GM12878 (cell line): Measurements from ENCODE around the gene IRF7. TPM values are rescaled to one million over a fixed set of nuclear protein-coding genes. Genes with fewer than 3 reads are reported as not detected.

Experiments used
- ATAC-seq: fragments of 200-7000 bp; cut with Tn5 transposase; 3 replicates; pipeline ENCODE4 v1.9.1; 2020; ENCODE audit warnings: mild to moderate bottlenecking, moderate library complexity
- BruUV-seq: library from RNA; stranded (reverse); fragments of 400-500 nt; replicated peaks from 2 replicates; lab custom pipeline; 2021; lab: Mats Ljungman, UMichigan
- CTCF ChIA-PET: fragments of 300-600 bp; sonication (Branson Sonifier 250); formaldehyde crosslinking; extraction: SDS; loops from one replicate; lab custom pipeline; 2021; ENCODE audit warnings: inconsistent platforms; lab: Yijun Ruan, JAX
- POLR2A ChIA-PET: fragments of 350-600 bp; formaldehyde crosslinking; extraction: SDS; loops from one replicate; lab custom pipeline; 2021; ENCODE audit warnings: inconsistent platforms; lab: Charles Lee
- RAD21 ChIA-PET: fragments of 300-600 bp; sonication (Branson Sonifier 250); formaldehyde crosslinking; loops from one replicate; lab custom pipeline; 2023; ENCODE audit warnings: antibody characterized with exemption; ENCODE audit not compliant: unreplicated experiment; lab: Charles Lee
- SMC1A ChIA-PET: fragments of 300-600 bp; sonication (Branson Sonifier 250); formaldehyde crosslinking; loops from one replicate; lab custom pipeline; 2023; ENCODE audit not compliant: unreplicated experiment, uncharacterized antibody; lab: Charles Lee
- DNase-seq: peaks from one replicate; pipeline ENCODE4 v3.0.0-alpha.2; 2011; ENCODE audit warnings: low read depth, low spot score
- FAIRE-seq: peaks from 3 replicates; lab custom pipeline; 2011; peaks lifted over from hg19 to GRCh38; lab: Jason Lieb, UNC
- H2AFZ ChIP-seq: 2 replicates; pipeline ENCODE4 v1.6.0; 2011; ENCODE audit warnings: low read depth, low read length, control low read depth; ENCODE audit not compliant: control insufficient read depth
- H3K27ac ChIP-seq: 2 replicates; pipeline ENCODE4 v1.5.1; 2011; ENCODE audit warnings: control low read depth; ENCODE audit not compliant: control insufficient read depth, insufficient read depth
- H3K27me3 ChIP-seq, 2 experiments: replicated peaks in 1 of 2; 2 replicates each; pipeline versions ENCODE4 v1.6.0 to v1.6.1; 2011; ENCODE audit warnings: low read length in 1 of 2; ENCODE audit not compliant: control insufficient read depth in 2 of 2, insufficient read depth in 2 of 2
- H3K36me3 ChIP-seq, 2 experiments: 2 replicates each; pipeline ENCODE4 v1.5.1; 2011; ENCODE audit warnings: low read length in 1 of 2; ENCODE audit not compliant: control insufficient read depth in 2 of 2, insufficient read depth in 2 of 2
- H3K4me1 ChIP-seq: 2 replicates; pipeline ENCODE4 v1.6.1; 2011; ENCODE audit warnings: mild to moderate bottlenecking, low read length, moderate library complexity, mixed read lengths; ENCODE audit not compliant: control insufficient read depth, insufficient read depth
- H3K4me2 ChIP-seq: 2 replicates; pipeline ENCODE4 v1.6.0; 2011; ENCODE audit warnings: control low read depth; ENCODE audit not compliant: control insufficient read depth, insufficient read depth
- H3K4me3 ChIP-seq: fragments of 200-600 bp; sonication (generic); 2 replicates; pipeline ENCODE4 v1.5.1; 2016
- H3K79me2 ChIP-seq: 2 replicates; pipeline ENCODE4 v1.6.0; 2011; ENCODE audit warnings: low read length; ENCODE audit not compliant: control insufficient read depth, insufficient read depth
- H3K9ac ChIP-seq: 2 replicates; pipeline ENCODE4 v1.8.0; 2011; ENCODE audit warnings: low read length, control low read depth, mixed read lengths; ENCODE audit not compliant: control insufficient read depth, insufficient read depth
- H3K9me3 ChIP-seq: replicated peaks from 3 replicates; pipeline ENCODE4 v1.5.1; 2011; ENCODE audit warnings: mild to moderate bottlenecking, low read length; ENCODE audit not compliant: control insufficient read depth, insufficient read depth
- H4K20me1 ChIP-seq: 2 replicates; pipeline ENCODE4 v1.6.0; 2011; ENCODE audit not compliant: control insufficient read depth, insufficient read depth
- CHD1 ChIP-seq: IDR thresholded peaks from 2 replicates; pipeline ENCODE4 v1.6.1; 2012; ENCODE audit warnings: low read depth, low read length, improper control_type of control experiment
- NFYA ChIP-seq: IDR thresholded peaks from 2 replicates; pipeline ENCODE4 v1.6.1; 2011; ENCODE audit warnings: low read depth, mild to moderate bottlenecking, low read length, improper control_type of control experiment, borderline replicate concordance
- POLR2AphosphoS5 ChIP-seq: IDR thresholded peaks from 2 replicates; pipeline ENCODE4 v1.6.1; 2011; ENCODE audit warnings: mild to moderate bottlenecking, low read length, inconsistent platforms
- RAD21 ChIP-seq: IDR thresholded peaks from 2 replicates; pipeline ENCODE4 v1.6.1; 2011; ENCODE audit warnings: mild to moderate bottlenecking, low read depth, low read length, moderate library complexity; ENCODE audit not compliant: insufficient read depth
- RAD51 ChIP-seq: fragments of 450-650 bp; IDR thresholded peaks from 2 replicates; pipeline ENCODE4 v1.6.1; 2016; ENCODE audit warnings: moderate library complexity, mild to moderate bottlenecking, inconsistent platforms
- RBBP5 ChIP-seq: fragments of 200-600 bp; sonication (generic); conservative IDR thresholded peaks from 2 replicates; pipeline ENCODE4 v1.6.1; 2016
- SMAD5 ChIP-seq: IDR thresholded peaks from 2 replicates; pipeline ENCODE4 v1.6.1; 2016; ENCODE audit warnings: antibody characterized with exemption, low read depth
- STAT1 ChIP-seq: fragments of 450-650 bp; conservative IDR thresholded peaks from 2 replicates; pipeline ENCODE4 v1.6.1; 2014; ENCODE audit warnings: antibody characterized with exemption, mild to moderate bottlenecking
- TAF1 ChIP-seq: IDR thresholded peaks from 2 replicates; pipeline ENCODE4 v1.6.1; 2011; ENCODE audit warnings: mild to moderate bottlenecking, low read depth, low read length, borderline replicate concordance
- ZBED1 ChIP-seq: IDR thresholded peaks from 2 replicates; pipeline ENCODE4 v1.6.1; 2016; ENCODE audit warnings: borderline replicate concordance
- WGBS: methylation state at CpG from one replicate; pipeline ENCODE4 v1.1.6; 2016; ENCODE audit warnings: low lambda C conversion rate; ENCODE audit not compliant: insufficient replicate concordance, insufficient coverage; ENCODE audit errors: missing lambda C conversion rate; 5-methylcytosine and 5-hydroxymethylcytosine counted together
- in situ Hi-C: fragments of 300-500 bp; cut with MboI; formaldehyde crosslinking; loops from 9 replicates; pipeline ENCODE4 v1.14.3; 2018; ENCODE audit warnings: mixed read lengths
- intact Hi-C: fragments of 100-400 bp; cut with micrococcal nuclease; formaldehyde crosslinking; loops from one replicate; pipeline ENCODE4 v1.14.2; 2022; ENCODE audit not compliant: unreplicated experiment
- polyA plus RNA-seq, 11 experiments: library from polyadenylated mRNA; depleted of rRNA in 4 of 11; unstranded in 6 of 11; stranded (reverse) in 5 of 11; fragments of >200 nt; fragmentation: Nextera tagmentation in 4 of 11; fragmentation: Illumina TruSeq in 1 of 11; extraction: Ambion mirVana in 4 of 11; extraction: Trizol in 1 of 11; gene quantifications; 1 replicate in 1 of 11; 2 replicates in 10 of 11; pipeline versions ENCODE4 v1.2.1 to v1.2.3, GENCODE V29; 2011 to 2016; ENCODE audit warnings: inconsistent platforms in 2 of 11, missing spikeins in 2 of 11, low read depth in 1 of 11
- total RNA-seq, 4 experiments: library from RNA; depleted of rRNA in 3 of 4; stranded (reverse); fragments of >200 nt in 3 of 4; fragmentation: Illumina TruSeq in 1 of 4; extraction: Trizol in 1 of 4; gene quantifications; 2 replicates each; pipeline versions ENCODE4 v1.2.1 to v1.2.3, GENCODE V29; 2013 to 2021
- TF ChIP-seq, protein P1 (sequence below): fragments of 450-650 bp; IDR thresholded peaks from 2 replicates; pipeline ENCODE4 v1.6.1; 2018; ENCODE audit warnings: mild to moderate bottlenecking, low read depth, moderate library complexity; ENCODE audit not compliant: partially characterized antibody
- TF ChIP-seq, protein P2 (sequence below): IDR thresholded peaks from 2 replicates; pipeline ENCODE4 v1.6.1; 2011; ENCODE audit warnings: low read depth, low read length, improper control_type of control experiment, borderline replicate concordance

The IRF7 gene
- total and polyA plus RNA-seq, 10 of the 15 experiments (the other 5 are each of a cell fraction or from before 2014, with no cell fraction given) = 4.4 to 141 (median 67.6) TPM

DNA sequence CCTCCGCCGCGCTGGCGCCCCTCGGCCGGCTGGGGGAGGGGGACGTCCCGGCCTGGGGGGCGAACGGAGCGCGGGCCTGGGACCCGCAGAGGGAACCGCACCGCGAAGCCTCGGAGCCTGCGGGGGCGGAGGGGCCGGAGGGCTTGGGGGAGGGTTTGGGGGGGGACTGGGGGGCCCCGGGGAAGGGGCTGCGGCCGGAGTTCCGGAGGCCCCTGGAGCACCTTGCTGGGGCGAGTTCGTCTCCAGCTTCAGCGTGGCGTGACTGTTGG lies 11.5 kb upstream of the IRF7 start:
- Histone ChIP-seq H3K27me3 (no peaks in the 10 kb centered on the region), H3K9me3 (no peaks in the 10 kb centered on the region), H3K36me3 (no peaks in the 10 kb centered on the region), H4K20me1 (no peaks in the 10 kb centered on the region), H3K4me1 (peaks cover 29% of the 10 kb centered on the region), H2AFZ (no peak overlapping the region), H3K79me2 (no peaks in the 10 kb centered on the region), H3K9ac (no peak overlapping the region), H3K27ac (no peak overlapping the region), H3K4me2 (no peak overlapping the region), H3K4me3 (no peak overlapping the region)
- in situ Hi-C loops (no loop called here), intact Hi-C loops (no loop called here)
- SMC1A ChIA-PET = no interaction called here
- CTCF ChIA-PET = no interaction called here
- RAD21 ChIA-PET = no interaction called here
- FAIRE-seq (no peak), ATAC-seq (no peak), DNase-seq (no peak)
- POLR2A ChIA-PET = no interaction called here
- 67% methylated on average over 3 of the region's 28 CpGs for WGBS
- no TSS peak for BruUV-seq
- TF ChIP-seq CHD1 = no peak
- no peak for TF ChIP-seq TAF1
- TF ChIP-seq RBBP5 = no peak
- no peak for TF ChIP-seq RAD21
- no peak for TF ChIP-seq SMAD5
- no peak for TF ChIP-seq NFYA
- no peak for TF ChIP-seq ZBED1
- no peak for TF ChIP-seq POLR2AphosphoS5
- TF ChIP-seq RAD51 = no peak
- TF ChIP-seq, protein P1, sequence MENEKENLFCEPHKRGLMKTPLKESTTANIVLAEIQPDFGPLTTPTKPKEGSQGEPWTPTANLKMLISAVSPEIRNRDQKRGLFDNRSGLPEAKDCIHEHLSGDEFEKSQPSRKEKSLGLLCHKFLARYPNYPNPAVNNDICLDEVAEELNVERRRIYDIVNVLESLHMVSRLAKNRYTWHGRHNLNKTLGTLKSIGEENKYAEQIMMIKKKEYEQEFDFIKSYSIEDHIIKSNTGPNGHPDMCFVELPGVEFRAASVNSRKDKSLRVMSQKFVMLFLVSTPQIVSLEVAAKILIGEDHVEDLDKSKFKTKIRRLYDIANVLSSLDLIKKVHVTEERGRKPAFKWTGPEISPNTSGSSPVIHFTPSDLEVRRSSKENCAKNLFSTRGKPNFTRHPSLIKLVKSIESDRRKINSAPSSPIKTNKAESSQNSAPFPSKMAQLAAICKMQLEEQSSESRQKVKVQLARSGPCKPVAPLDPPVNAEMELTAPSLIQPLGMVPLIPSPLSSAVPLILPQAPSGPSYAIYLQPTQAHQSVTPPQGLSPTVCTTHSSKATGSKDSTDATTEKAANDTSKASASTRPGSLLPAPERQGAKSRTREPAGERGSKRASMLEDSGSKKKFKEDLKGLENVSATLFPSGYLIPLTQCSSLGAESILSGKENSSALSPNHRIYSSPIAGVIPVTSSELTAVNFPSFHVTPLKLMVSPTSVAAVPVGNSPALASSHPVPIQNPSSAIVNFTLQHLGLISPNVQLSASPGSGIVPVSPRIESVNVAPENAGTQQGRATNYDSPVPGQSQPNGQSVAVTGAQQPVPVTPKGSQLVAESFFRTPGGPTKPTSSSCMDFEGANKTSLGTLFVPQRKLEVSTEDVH = no peak
- no peak for TF ChIP-seq STAT1
- TF ChIP-seq, protein P2, sequence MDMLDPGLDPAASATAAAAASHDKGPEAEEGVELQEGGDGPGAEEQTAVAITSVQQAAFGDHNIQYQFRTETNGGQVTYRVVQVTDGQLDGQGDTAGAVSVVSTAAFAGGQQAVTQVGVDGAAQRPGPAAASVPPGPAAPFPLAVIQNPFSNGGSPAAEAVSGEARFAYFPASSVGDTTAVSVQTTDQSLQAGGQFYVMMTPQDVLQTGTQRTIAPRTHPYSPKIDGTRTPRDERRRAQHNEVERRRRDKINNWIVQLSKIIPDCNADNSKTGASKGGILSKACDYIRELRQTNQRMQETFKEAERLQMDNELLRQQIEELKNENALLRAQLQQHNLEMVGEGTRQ = no peak
